Stimulated activated CD4-positive, alpha-beta T cell treated with anti-CD3 and anti-CD28 coated beads, Interleukin-15, amount 100 ng/mL, for 1 hour (primary cell): ENCODE data around the gene POLR3B.
"Not testable (repeated sequence)": the region's sequence is repeated elsewhere in the genome, so short reads cannot be mapped to it uniquely, and the experiment has no call there.

Experiments
- DNase-seq, 2 donors: peaks; one replicate each; pipeline ENCODE4 v3.0.0-alpha.2; 2020; ENCODE audit warnings: low read depth in 1 of 2, low spot score in 1 of 2

The POLR3B gene

DNA sequence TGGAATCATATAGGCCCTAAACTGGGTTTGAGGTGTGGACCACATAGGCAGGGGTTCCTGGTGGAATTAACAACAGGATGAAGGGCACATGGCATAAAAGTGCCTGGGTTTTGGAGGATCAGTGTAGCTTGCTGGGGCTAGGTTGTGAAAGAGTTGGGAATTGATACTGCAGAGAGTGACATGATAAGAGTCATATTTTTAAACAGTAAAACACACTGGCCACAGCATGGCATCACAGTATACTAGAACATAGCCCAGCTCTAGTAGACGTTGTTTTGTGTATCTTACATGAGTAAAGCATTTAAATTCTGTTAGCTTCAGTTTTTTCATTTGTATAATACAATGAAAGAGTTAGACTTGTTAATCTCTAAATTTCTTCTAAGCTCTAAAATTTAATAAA is 102.0 kb downstream of the POLR3B start:
- no peak for DNase-seq

- no peak for DNase-seq
Measured at GRCh38 chr12:106461730-106462129, 104.2 kb downstream of the POLR3B start.

GRCh38 chr12:106465605-106466004 is 108.1 kb downstream of the POLR3B start:
- not testable (repeated sequence) for DNase-seq

DNA sequence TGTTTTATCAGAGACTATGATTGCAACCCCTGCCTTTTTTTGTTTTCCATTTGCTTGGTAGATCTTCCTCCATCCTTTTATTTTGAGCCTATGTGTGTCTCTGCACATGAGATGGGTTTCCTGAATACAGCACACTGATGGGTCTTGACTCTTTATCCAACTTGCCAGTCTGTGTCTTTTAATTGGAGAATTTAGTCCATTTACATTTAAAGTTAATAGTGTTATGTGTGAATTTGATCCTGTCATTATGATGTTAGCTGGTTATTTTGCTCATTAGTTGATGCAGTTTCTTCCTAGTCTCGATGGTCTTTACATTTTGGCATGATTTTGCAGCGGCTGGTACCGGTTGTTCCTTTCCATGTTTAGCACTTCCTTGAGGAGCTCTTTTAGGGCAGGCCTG is 118.1 kb downstream of the POLR3B start:
- not testable (repeated sequence) for DNase-seq

DNA sequence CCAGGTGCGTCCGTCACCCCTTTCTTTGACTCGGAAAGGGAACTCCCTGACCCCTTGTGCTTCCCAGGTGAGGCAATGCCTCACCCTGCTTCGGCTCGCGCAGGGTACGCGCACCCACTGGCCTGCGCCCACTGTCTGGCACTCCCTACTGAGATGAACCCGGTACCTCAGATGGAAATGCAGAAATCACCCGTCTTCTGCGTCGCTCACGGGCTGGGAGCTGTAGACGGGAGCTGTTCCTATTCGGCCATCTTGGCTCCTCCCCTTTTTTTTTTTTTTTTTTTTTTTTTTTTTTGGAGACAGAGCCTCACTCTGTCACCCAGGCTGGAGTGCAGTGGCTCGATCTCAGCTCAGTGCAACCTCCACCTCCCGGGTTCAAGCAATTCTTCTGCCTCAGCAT is 120.1 kb downstream of the POLR3B start:
- DNase-seq: not testable (repeated sequence)

- DNase-seq: no peak
Measured at GRCh38 chr12:106480251-106480650, 122.7 kb downstream of the POLR3B start.

DNA sequence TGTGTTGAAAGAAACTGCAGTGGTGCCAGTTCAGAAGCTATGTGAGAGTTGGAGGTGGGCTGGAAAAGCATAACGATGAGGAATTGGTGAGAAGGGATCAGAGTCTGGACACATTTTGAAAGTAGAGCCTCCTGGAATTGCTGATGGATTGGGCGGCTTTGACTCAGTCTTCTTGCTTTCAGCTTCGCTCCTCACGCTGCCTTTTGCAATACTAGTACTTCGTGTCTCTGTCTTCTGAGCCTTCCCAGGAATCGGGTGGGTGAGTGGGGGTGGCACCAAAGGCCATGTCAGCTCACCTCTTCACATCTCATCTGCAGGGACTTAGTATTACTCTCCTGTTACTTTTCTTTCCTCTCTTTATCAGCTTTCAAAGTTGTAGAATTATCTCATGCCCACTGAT is 123.7 kb downstream of the POLR3B start:
- DNase-seq: no peak

GRCh38 chr12:106487664-106488063 is 130.1 kb downstream of the POLR3B start:
- DNase-seq: no peak

GRCh38 chr12:106488884-106489283 is 131.3 kb downstream of the POLR3B start:
- DNase-seq: no peak

GRCh38 chr12:106490264-106490663 is 132.7 kb downstream of the POLR3B start:
- DNase-seq: no peak

GRCh38 chr12:106492857-106493256 is 135.3 kb downstream of the POLR3B start:
- DNase-seq: no peak

DNA sequence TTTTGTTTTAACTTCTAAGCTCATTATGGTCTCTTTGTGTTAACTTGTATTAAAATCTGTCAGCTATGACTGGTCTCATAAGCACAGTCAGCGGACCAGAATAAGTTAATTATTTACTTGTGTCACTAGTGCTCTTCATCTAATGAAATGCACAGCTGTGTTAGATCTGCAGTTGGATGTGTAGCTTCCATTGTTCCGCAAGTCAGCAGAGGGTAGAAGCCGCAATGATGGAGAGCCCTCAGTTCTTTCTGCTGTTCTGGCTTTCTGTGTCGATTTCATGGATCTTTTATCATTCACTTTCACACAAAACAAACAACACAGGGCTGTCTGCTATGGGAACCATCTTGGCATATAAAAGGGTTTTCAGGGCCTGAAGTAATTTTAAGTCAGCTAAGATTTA is 136.0 kb downstream of the POLR3B start:
- DNase-seq: no peak

DNA sequence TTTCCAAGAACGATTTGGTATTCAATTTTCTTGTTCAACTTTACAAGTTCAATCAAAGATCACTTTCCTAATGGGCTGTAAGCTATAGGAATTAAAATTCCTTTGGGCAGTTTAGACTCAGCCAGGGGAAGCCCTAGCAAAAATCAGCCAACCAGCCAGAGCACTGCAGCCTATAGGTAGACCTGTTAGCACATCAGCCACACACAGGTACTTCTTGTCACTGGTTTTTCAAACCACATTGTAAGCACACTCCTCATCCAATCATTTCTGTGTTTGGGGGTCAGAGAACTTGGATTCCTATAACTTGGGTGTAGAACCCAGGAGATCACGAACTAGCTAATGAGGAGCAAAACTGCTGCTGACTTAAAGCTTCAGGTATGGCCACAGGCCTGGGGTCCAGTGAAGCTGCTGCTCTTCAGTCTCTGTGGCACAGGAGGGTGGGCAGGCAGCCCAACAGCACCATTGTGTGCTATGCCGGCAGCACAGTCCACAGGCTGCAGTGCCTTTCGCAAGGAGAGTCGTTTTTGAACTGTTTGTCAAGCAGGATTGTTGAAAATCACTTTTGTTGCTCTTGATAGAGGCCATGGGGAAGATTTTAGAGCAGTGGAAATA is 137.9 kb downstream of the POLR3B start:
- DNase-seq: no peak

- no peak for DNase-seq
Measured at GRCh38 chr12:106498056-106498455, 140.5 kb downstream of the POLR3B start.

- DNase-seq: no peak
Measured at GRCh38 chr12:106499628-106500027, 142.1 kb downstream of the POLR3B start.

DNA sequence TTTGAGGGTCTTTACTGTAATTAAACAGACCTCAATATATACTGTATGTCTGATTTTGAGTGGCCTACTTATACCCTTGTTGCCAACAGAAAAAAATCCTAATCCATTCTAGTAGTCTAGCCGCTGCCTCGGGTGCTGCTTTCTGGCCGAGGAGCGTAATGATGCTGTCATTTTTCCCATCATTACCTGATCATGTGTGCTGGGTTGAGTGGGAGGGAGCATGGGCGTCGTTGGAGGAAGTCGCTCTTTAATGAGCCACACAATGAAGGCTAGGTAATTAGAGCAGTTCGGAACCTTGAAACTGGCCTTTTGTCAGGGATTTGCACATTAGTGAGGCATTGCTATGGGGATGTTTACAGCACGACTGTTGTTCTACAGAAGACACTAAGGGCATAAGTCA is 149.1 kb downstream of the POLR3B start:
- no peak for DNase-seq

DNA sequence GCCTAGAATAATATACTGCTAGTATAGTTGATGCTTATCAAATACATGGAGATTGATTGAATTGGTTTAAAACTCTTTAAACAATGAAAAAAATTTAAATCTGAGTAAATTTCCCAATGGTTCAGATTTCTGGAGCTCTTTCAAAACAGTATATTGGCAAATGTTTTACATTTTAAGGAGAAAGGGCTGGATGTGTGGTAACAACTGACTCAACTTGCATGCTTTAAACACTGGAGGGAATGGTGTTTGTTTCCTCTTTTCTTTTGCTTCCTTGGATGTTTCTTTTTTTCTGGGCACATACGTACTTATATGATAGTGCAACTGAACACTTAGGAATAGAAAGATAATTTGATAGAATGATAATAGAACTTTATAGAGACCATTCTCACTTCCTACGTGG is 151.4 kb downstream of the POLR3B start:
- no peak for DNase-seq

- no peak for DNase-seq
Measured at GRCh38 chr12:106511365-106511764, 153.8 kb downstream of the POLR3B start.

DNA sequence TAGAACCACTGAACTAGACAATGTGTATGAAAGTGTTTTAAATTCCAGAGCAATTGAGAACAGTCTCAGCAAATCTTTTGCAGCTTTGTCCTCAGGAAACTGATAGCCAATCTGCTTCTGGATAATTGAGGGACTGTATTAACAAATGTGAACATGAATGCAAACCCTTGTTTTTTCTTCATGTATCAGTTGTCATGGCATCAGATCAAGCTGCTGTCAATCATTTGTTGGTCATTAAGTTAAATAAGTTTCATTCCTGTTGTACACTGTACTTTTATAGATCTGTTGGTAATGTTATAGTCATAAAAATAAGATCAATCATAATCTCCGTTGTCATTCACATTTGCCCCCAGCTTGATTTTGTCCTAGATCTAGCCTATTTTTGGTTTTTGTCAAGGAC is 159.8 kb downstream of the POLR3B start:
- no peak for DNase-seq

GRCh38 chr12:106519607-106520021 is 162.1 kb downstream of the POLR3B start:
- no peak for DNase-seq

DNA sequence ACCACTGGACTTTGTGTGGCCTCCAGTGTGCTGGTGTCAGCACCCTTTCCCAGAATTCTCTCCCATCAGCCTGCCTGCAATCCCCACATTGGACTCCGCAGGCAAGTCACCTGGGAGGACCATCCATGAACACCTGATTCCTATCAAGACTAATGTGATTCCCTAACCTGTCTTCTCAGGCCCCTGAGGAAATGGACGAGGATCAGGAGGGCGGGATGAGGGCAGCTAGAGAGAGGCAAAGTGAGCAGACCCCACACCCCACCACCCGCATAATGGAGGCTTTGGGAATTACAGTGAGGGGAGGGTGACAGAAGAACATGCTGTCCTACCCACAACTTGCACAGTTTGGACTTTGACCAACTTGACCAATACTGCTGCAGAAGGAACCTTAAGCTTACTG is 164.4 kb downstream of the POLR3B start:
- DNase-seq: no peak

DNA sequence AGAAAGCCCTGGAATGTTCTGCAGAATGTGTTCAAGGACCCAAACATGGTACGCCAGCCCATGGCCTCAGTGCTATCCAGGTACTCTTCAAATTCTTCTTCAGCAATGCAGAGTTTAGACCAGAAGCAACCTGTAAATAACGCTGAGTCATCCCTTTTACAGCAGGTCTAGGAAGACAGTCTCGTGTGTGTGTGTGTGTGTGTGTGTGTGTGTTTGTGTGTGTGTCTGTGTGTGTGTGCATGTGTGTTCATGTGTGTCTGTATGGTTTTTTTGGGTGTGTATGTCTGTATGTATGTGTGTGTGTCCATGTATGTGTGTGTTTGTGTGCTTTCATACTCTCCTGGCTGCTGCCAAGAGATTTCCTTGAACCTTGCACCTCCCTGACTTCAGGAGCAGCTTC is 165.2 kb downstream of the POLR3B start:
- no peak for DNase-seq

GRCh38 chr12:106527356-106527755 is 169.8 kb downstream of the POLR3B start:
- no peak for DNase-seq

DNA sequence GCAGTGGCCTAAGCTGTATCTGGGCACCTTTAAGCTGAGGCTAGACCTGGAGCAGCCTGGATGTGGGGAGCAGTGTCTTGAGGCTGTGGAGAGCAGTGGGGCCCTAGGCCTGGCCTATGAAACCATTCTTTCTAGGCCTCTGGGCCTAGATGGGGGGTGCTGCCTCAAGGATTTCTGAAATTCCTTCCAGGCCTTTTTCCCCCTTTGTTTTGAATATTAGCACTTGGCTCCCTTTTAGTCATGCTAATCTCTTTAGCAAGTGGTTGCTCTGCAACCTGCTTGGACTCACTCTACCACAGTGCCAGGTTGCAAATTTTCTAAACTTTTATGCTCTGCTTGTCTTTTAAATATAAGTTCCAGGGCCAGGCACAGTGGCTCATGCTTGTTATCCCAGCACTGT is 183.7 kb downstream of the POLR3B start:
- no peak for DNase-seq
